HEK293T (cell line): Measurements from ENCODE around the gene SUN1.

Experiments
- CTCF ChIA-PET: fragments of 350-600 bp; formaldehyde crosslinking; extraction: SDS; loops from one replicate; lab custom pipeline; 2021; ENCODE audit warnings: antibody characterized with exemption, inconsistent platforms; lab: Yijun Ruan, JAX
- POLR2A ChIA-PET: fragments of 350-600 bp; formaldehyde crosslinking; extraction: SDS; loops from one replicate; lab custom pipeline; 2020; ENCODE audit warnings: antibody characterized with exemption, inconsistent platforms; lab: Yijun Ruan, JAX
- DNase-seq: peaks from one replicate; pipeline ENCODE4 v3.0.0; 2012; ENCODE audit warnings: mixed read lengths; ENCODE audit errors: extremely low spot score
- ARNT ChIP-seq: fragments of 450-650 bp; IDR thresholded peaks from 2 replicates; pipeline ENCODE4 v1.6.1; 2017; ENCODE audit warnings: mild to moderate bottlenecking
- BHLHE40 ChIP-seq: fragments of 450-650 bp; IDR thresholded peaks from 2 replicates; pipeline ENCODE4 v1.6.1; 2016; ENCODE audit warnings: mild to moderate bottlenecking, moderate library complexity, borderline replicate concordance
- CTBP1 ChIP-seq: fragments of 450-650 bp; IDR thresholded peaks from 2 replicates; pipeline ENCODE4 v1.6.1; 2016; ENCODE audit warnings: borderline replicate concordance
- ELF4 ChIP-seq: fragments of 450-650 bp; IDR thresholded peaks from 2 replicates; pipeline ENCODE4 v1.6.1; 2017; ENCODE audit warnings: antibody characterized with exemption
- FOXA1 ChIP-seq: fragments of 450-650 bp; IDR thresholded peaks from 2 replicates; pipeline ENCODE4 v1.6.1; 2016; ENCODE audit warnings: mild to moderate bottlenecking
- FOXK2 ChIP-seq: fragments of 450-650 bp; IDR thresholded peaks from 2 replicates; pipeline ENCODE4 v1.6.1; 2016; ENCODE audit warnings: mild to moderate bottlenecking
- FOXM1 ChIP-seq: fragments of 450-650 bp; IDR thresholded peaks from 2 replicates; pipeline ENCODE4 v1.6.1; 2017; ENCODE audit warnings: mild to moderate bottlenecking, borderline replicate concordance
- HDGF ChIP-seq: fragments of 450-650 bp; IDR thresholded peaks from 2 replicates; pipeline ENCODE4 v1.6.1; 2017; ENCODE audit warnings: antibody characterized with exemption, borderline replicate concordance
- L3MBTL2 ChIP-seq: fragments of 450-650 bp; conservative IDR thresholded peaks from 2 replicates; pipeline ENCODE4 v1.6.1; 2016; ENCODE audit warnings: mild to moderate bottlenecking
- LEF1 ChIP-seq: fragments of 450-650 bp; IDR thresholded peaks from 2 replicates; pipeline ENCODE4 v1.6.1; 2017; ENCODE audit warnings: mild to moderate bottlenecking, borderline replicate concordance
- NFRKB ChIP-seq: fragments of 450-650 bp; IDR thresholded peaks from 2 replicates; pipeline ENCODE4 v1.6.1; 2016; ENCODE audit warnings: mild to moderate bottlenecking, moderate library complexity
- SP1 ChIP-seq: fragments of 450-650 bp; IDR thresholded peaks from 2 replicates; pipeline ENCODE4 v1.6.1; 2017
- SUZ12 ChIP-seq: fragments of 450-650 bp; IDR thresholded peaks from 2 replicates; pipeline ENCODE4 v1.6.1; 2016; ENCODE audit warnings: mild to moderate bottlenecking
- TARDBP ChIP-seq: fragments of 450-650 bp; IDR thresholded peaks from 2 replicates; pipeline ENCODE4 v1.6.1; 2016
- ZNF384 ChIP-seq: fragments of 450-650 bp; IDR thresholded peaks from 2 replicates; pipeline ENCODE4 v1.6.1; 2016
- TF ChIP-seq, protein P1 (sequence below): fragments of 450-650 bp; IDR thresholded peaks from 2 replicates; pipeline ENCODE4 v1.6.1; 2016

SUN1 gene

DNA sequence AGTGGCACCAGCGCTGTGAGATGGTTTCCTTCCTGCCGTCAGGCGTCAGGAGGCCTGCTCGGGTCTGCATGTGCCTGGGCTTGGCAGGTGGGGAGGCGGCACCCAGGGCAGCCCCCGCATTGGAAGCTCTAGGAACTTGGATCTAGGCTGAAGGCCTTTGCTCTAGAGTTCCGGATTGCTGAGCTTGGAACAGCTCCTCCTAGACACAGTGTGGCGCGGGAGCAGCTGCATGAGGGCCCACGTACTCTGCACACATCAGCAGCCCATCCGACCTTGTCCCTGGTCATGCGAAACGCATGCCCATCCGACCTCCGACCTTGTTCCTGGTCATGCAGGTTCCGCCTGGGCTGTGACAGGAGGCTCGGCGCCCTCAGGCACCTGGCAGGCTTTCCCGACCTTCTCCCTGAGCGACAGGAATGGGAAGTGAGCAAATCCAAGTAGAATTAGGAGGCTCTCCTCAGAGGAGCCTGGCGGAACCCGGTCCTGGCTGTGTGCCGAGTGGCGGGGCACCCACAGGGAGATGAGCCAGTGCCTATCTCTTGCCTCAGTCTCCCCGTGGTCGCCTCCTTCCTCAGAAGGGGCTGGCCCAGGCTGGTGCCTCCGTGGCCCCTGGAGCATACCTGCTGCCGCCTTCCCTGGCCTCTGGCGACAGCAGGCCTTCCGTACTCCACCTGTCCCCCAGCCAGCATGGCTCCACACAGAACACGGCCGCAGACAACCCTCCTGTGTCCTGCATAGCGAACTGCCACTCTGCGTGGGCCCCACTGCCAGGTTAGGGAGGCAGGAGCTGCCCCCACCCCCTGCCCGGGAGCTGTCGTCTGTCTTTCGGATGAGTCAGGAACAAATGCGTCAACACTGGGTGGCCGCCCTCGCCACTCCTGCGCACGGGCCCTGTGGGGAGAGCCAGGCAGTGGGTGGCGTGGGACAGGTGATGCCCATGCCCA lies 56.1 kb downstream of the SUN1 start:
- TF ChIP-seq TARDBP, result no peak
- TF ChIP-seq CTBP1, result no peak
- no peak for TF ChIP-seq LEF1
- no peak for TF ChIP-seq SUZ12
- no peak for TF ChIP-seq ARNT
- TF ChIP-seq HDGF, result no peak
- no peak for TF ChIP-seq NFRKB
- TF ChIP-seq FOXA1, result no peak
- TF ChIP-seq BHLHE40, result no peak
- CTCF ChIA-PET, result no interaction called here
- DNase-seq, result no peak
- POLR2A ChIA-PET, result no interaction called here

DNA sequence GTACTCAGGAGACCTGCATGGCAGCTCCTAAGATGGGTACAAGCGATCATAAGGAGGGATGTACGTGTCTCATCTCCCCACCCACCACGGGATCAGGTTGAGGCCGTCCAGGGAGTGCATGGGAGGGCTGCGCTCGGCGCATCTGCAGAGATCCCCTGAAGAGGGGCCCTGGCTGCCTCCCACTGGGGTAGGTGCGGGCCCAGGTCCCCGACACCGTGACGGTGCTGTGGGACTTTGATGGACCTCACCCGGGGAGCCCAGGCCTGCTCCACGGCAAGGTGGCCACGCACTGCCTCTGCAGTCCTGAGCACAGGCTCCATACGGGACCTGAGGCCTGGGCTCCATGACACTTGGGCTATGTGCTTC lies 56.7 kb downstream of the SUN1 start:
- ChIA-PET CTCF (no interaction called here), POLR2A (no interaction called here)
- no peak for DNase-seq
- no peak for TF ChIP-seq FOXA1
- TF ChIP-seq FOXK2, result no peak
- TF ChIP-seq ELF4, result no peak
- no peak for TF ChIP-seq HDGF
- TF ChIP-seq L3MBTL2, result no peak
- no peak for TF ChIP-seq ZNF384
- TF ChIP-seq, protein P1, sequence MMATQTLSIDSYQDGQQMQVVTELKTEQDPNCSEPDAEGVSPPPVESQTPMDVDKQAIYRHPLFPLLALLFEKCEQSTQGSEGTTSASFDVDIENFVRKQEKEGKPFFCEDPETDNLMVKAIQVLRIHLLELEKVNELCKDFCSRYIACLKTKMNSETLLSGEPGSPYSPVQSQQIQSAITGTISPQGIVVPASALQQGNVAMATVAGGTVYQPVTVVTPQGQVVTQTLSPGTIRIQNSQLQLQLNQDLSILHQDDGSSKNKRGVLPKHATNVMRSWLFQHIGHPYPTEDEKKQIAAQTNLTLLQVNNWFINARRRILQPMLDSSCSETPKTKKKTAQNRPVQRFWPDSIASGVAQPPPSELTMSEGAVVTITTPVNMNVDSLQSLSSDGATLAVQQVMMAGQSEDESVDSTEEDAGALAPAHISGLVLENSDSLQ, result no peak
- TF ChIP-seq LEF1, result no peak
- no peak for TF ChIP-seq CTBP1
- TF ChIP-seq BHLHE40, result no peak
- no peak for TF ChIP-seq FOXM1
- no peak for TF ChIP-seq ARNT
- no peak for TF ChIP-seq NFRKB
- TF ChIP-seq TARDBP, result no peak
- no peak for TF ChIP-seq SUZ12

DNA sequence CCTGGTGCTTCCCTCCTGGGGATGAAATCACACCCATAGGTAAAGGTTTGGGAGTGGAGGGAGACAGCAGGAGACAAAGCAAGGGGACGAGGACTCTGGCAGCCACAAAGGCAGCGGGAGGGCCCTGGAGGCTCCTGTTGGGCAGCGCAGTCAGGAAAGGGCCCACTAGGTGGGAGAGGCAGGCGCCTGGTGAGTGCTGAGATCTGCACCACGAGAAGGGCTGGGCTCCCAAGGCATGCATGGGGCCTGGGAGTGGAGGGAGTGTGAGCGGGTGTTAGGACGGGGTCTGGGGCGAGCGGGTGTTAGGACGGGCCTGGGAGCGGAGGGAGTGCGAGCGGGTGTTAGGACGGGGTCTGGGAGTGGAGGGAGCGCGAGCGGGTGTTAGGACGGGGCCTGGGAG lies 57.1 kb downstream of the SUN1 start:
- TF ChIP-seq L3MBTL2, result no peak
- no peak for TF ChIP-seq CTBP1
- TF ChIP-seq NFRKB, result no peak
- TF ChIP-seq ZNF384, result no peak
- TF ChIP-seq FOXK2, result no peak
- TF ChIP-seq, protein P1, result no peak
- no peak for TF ChIP-seq ARNT
- no peak for TF ChIP-seq FOXM1
- TF ChIP-seq TARDBP, result no peak
- TF ChIP-seq BHLHE40, result no peak
- TF ChIP-seq SP1, result no peak
- no peak for TF ChIP-seq LEF1
- no peak for TF ChIP-seq HDGF
- no peak for TF ChIP-seq ELF4
- no peak for TF ChIP-seq SUZ12
- no peak for TF ChIP-seq FOXA1
- ChIA-PET POLR2A (no interaction called here), CTCF (no interaction called here)
- DNase-seq, result no peak

DNA sequence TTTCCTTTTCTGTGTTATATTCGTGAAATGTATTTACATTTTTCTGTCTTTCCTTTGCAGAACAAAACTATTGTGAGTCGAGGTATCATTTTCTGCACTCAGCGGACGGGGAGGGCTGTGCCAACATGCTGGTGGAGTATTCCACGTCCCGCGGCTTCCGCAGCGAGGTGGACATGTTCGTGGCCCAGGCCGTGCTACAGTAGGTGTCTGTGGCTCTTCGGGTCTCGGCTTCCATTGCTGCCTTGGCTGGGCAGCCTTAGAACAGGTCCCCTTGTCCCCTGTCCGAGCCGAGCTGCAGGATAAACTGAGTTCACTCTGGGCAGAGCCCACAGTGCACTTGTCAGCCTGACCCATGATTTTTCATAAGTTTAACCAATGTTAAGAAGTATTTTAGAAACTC lies 58.6 kb downstream of the SUN1 start:
- CTCF ChIA-PET, result no interaction called here
- POLR2A ChIA-PET, result no interaction called here
- DNase-seq, result no peak
- TF ChIP-seq FOXA1, result no peak
- TF ChIP-seq HDGF, result no peak
- TF ChIP-seq NFRKB, result no peak
- TF ChIP-seq ARNT, result no peak
- no peak for TF ChIP-seq BHLHE40
- TF ChIP-seq CTBP1, result no peak
- TF ChIP-seq ZNF384, result no peak
- TF ChIP-seq FOXM1, result no peak
- no peak for TF ChIP-seq SUZ12
- no peak for TF ChIP-seq ELF4
- no peak for TF ChIP-seq SP1
- no peak for TF ChIP-seq L3MBTL2
- no peak for TF ChIP-seq FOXK2
- TF ChIP-seq, protein P1, result no peak
- no peak for TF ChIP-seq TARDBP

DNA sequence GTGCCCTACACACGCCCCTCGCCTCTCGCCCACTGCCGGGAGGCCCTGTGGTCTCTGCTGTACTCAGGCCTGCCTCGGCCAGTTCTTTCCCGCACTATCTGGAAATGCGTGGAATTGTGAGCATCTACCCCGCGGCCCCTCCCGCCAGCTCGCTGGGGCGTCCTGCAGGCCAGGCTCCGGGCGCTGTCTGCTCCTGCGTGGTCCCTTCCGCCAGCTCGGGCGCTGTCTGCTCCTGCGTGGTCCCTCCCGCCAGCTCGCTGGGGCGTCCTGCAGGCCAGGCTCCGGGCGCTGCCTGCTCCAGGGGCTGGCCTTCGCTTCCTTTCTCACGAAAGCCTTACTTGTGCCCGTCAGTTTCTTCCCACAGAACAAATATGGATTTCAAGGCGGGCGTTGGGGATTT lies 59.0 kb downstream of the SUN1 start:
- TF ChIP-seq TARDBP, result no peak
- TF ChIP-seq FOXA1, result no peak
- TF ChIP-seq FOXK2, result no peak
- TF ChIP-seq SUZ12, result no peak
- TF ChIP-seq NFRKB, result no peak
- no peak for TF ChIP-seq LEF1
- TF ChIP-seq ARNT, result no peak
- TF ChIP-seq ELF4, result no peak
- no peak for TF ChIP-seq CTBP1
- TF ChIP-seq L3MBTL2, result no peak
- no peak for TF ChIP-seq SP1
- TF ChIP-seq, protein P1, result no peak
- no peak for TF ChIP-seq HDGF
- DNase-seq, result no peak
- CTCF ChIA-PET, result no interaction called here
- POLR2A ChIA-PET, result no interaction called here
